Left ventricle myocardium superior (tissue), 1 donor: ENCODE data around the gene VTN. TPM values are rescaled to one million over a fixed set of nuclear protein-coding genes. Genes with fewer than 3 reads are reported as not detected.

Experiments used
- ATAC-seq: fragments of 200-7000 bp; cut with Tn5 transposase; one replicate; pipeline ENCODE4 v1.9.1; 2020; ENCODE audit warnings: mild to moderate bottlenecking, moderate library complexity
- DNase-seq: peaks from one replicate; pipeline ENCODE4 v3.0.0-alpha.2; 2020
- intact Hi-C: fragments of 100-400 bp; cut with micrococcal nuclease; formaldehyde crosslinking; loops from one replicate; pipeline ENCODE4 v1.11.0; 2022
- total RNA-seq: library from RNA; stranded (reverse); fragmentation: NEBNext Ultra II Directional; extraction: Animal tissue kit (Norgen Biotek cat#: 25700); gene quantifications from one replicate; pipeline ENCODE4 v1.2.1, GENCODE V29; 2021
- donor health status: DM: no; HTN: yes; CAD: no; lungs with severe emphysema.

Gene VTN
- total RNA-seq, 1 donor from 2014 or later, result 38.1 TPM

DNA sequence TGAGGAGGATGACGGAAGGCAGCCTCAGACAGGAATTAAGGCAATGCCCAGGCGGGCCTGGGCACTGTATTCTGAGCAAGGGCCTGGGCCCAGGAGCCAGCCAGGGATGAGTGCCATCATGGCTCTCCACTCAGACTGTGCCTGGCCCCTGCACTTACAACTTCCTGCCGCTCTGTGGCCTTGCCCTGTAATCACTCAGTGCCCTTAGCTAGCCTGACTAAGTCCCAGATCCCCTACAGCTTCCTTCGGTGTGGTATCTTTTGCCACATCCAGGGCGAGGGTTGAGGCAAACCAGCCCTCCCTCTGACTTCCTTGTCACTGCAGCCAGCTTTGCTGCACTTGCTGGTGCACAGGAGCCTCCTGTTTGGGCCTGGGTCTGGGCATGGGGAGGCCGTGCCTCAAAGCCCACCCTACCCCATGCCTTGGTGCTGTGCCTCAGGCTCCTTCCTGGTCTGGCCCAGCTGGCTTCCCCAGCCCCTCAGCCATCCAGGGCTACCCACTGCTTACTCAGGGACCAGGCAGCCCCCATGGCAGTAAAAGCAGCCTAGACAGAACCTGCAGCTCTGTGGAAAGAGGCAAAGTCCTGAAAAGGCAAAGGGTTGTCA is 26.6 kb upstream of the VTN start:
- ATAC-seq (no peak), DNase-seq (no peak)
- intact Hi-C loops, result no loop called here

- ATAC-seq, result no peak
- intact Hi-C loops, result no loop called here
- no peak for DNase-seq
These were observed 25.9 kb upstream of the VTN start for GRCh38 chr17:28395968-28396367.

DNA sequence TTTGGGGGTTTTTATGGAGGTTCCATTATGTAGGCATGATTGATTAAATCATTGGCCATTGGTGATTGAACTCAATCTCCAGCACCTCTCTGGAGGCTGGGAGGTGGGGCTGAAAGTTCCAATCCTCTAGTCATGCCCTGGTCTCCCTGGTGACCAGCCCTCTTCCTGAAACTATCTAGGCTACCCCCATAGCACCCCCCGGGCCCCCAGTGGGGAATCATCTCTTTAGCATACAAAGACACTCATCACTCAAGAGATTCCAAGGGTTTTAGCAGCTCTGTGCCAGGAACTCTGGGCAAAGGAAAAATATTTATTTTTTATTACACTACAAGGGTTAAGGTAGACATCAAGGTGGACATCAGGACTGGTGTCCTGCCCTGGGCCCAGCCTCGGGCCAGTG is 25.3 kb upstream of the VTN start:
- no peak for DNase-seq
- ATAC-seq, result no peak
- intact Hi-C loops, result no loop called here

GRCh38 chr17:28394337-28395116 is 24.4 kb upstream of the VTN start:
- no peak for DNase-seq
- intact Hi-C loops, result no loop called here
- ATAC-seq, result no peak

DNA sequence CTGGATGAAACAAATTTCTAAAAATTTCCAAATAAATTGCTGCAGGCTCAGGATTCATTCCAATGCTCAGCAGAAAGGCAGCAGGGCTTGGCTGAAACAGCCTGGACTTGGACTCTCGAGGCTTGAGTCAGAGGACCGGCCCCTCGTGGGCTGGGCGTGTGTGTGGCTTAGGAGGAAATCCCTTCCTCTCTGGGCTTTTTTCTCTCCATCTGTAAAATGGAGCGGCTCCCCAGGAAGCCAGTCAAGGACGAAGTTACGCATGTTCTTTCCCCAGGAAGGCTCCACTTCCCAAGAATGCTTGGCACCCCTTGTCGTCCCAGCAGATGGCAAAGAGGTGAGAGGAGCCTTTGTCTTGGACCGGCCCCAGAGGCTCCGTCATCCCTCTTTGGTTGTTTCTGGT is 22.4 kb upstream of the VTN start:
- no peak for ATAC-seq
- DNase-seq, result no peak
- intact Hi-C loops, result no loop called here

DNA sequence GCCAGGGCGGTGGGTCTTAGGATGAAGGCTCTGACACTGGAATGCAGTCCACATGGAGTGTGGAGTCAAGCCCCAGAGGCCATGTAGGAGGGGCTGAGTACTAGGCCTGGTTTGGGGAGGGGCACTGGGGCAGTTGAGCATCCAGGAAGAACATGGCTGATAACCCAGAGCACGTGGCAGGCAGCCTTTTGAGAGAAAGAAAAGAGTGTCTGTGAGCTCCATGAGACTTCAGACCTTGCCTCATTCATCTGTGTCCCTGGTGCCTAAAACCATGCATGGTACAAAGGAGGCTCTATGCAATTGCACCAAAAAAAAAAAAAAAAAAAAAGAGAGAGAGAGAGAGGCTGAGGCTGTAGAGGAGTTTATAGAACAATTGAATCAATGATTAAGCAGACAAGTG is 21.3 kb upstream of the VTN start:
- DNase-seq, result no peak
- ATAC-seq, result no peak
- intact Hi-C loops, result no loop called here

- intact Hi-C loops, result no loop called here
- no peak for DNase-seq
- no peak for ATAC-seq
These were observed 20.9 kb upstream of the VTN start for GRCh38 chr17:28390984-28391383.

- no peak for ATAC-seq
- intact Hi-C loops, result no loop called here
- no peak for DNase-seq
These were observed 20.5 kb upstream of the VTN start for GRCh38 chr17:28390563-28390962.

- DNase-seq, result no peak
- ATAC-seq, result no peak
- intact Hi-C loops, result no loop called here
These were observed 20.0 kb upstream of the VTN start for GRCh38 chr17:28390141-28390540.

DNA sequence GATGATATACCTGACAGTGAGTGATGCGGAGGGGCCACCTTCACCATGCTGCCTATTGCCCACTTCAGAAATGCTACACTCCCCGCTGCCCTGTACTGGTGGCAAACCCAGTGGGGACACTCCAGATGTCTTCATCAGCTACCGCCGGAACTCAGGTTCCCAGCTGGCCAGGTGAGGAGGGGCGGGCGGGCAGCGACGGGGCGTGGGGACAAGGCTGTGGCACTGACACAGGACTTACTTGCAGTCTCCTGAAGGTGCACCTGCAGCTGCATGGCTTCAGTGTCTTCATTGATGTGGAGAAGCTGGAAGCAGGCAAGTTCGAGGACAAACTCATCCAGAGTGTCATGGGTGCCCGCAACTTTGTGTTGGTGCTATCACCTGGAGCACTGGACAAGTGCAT is 18.0 kb upstream of the VTN start:
- no peak for DNase-seq
- intact Hi-C loops, result no loop called here
- no peak for ATAC-seq

DNA sequence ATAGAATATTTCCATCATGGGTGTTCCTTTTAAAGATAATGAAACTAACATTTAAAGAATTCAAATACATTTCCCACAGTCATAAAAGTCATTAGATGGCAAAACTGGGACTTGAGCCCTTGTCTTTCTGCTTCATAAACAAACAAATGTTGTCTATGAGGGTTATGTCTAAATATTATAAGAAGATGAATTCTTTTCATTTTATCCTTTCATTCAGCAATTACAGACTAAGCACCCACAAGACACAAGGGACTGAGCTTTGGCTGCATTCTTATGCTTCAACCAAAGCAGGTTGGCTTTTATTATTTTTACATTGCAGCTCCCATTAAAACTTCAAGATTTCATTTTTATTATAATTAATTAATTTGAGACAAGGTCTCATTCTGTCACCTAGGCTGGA is 16.3 kb upstream of the VTN start:
- DNase-seq (no peak), ATAC-seq (no peak)
- intact Hi-C loops, result no loop called here

DNA sequence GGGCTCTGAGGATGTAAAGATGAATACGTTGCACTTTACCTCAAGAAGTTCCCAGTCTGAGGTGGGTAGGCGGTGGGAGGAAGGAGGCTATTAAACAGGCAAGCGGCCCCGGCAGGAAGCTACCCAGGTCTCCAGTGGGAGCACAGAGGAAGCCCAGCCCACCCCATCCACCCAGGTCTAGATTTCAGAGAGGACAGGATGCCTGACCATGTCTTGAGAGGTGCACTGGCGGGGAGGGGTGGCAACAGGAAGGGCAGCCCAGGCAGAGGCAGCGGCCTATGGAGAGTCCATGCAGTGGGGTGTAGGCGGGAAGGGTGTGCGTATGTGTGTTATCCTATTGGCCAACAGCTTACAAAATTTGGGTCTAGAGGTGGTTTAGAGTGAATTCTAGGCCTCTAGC is 15.3 kb upstream of the VTN start:
- no peak for DNase-seq
- ATAC-seq, result no peak
- intact Hi-C loops, result no loop called here

DNA sequence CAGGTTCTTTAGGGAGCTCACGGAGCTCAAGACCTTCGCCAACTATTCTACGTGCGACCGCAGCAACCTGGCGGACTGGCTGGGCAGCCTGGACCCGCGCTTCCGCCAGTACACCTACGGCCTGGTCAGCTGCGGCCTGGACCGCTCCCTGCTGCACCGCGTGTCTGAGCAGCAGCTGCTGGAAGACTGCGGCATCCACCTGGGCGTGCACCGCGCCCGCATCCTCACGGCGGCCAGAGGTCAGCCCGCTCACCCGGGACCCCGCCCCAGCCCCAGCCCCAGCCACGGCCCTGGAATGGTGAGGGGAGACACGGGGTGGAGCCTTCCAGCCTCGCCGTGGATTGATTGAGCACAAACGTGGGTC is 14.9 kb upstream of the VTN start:
- ATAC-seq (peak; percentile 32), DNase-seq (no peak)
- intact Hi-C loops, result no loop called here

- DNase-seq, result peak; percentile 65
- peak; percentile 88 for ATAC-seq
These were observed 14.4 kb upstream of the VTN start for GRCh38 chr17:28384281-28385036.

GRCh38 chr17:28381141-28381825 is 11.2 kb upstream of the VTN start:
- DNase-seq, result peak; percentile 49
- intact Hi-C loops, result no loop called here
- ATAC-seq, result peak; percentile 35

More at GRCh38 chr17:28384281-28385036, 14.4 kb upstream of the VTN start:
- intact Hi-C loops, result no loop called here

DNA sequence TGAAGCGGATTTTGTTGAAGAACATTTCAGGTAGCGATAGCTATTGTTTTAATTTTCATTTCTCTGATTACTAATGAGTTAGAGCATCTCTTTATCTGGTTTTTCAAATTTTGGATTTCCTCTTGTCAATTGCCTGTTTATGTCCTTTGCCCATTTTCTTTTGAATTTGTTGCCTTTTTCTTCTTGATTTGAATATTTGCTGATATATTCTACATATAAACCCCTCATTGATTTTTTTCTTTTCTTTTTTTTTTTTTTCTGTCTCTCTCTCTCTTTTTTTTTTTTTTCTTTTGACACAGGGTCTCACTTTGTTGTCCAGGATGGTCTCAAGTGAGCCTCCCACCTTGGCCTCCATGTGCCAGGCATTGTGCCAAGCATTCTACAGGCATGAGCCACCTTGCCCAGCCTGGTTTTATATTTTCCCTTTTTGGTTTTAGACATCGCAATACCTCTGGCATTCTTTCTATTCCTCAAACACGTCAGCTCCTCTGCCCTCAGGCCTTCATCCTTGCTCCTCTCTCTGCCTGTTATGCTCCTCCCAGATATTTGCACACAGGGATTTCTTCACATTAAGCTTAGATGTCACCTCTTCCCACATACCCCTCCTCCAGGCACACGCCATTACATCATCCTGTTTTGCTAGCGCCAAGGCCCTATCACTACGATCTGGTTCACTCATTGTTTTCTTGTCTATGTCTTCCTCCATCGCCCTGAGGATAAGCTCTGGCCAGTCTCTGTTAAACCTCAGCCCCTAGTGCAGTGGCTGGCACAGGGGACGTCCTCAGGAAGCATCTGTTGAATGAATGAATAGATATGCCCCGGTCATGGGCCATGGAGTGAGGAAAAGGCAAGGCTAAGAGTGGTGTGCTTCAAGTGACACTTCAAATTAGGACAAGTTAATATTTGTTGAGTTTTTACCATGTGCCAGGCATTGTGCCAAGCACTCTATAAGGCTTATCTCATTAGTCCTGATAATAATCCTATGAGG is 10.0 kb upstream of the VTN start:
- intact Hi-C loops, result no loop called here
- DNase-seq (no peak), ATAC-seq (no peak)

GRCh38 chr17:28372945-28373274 is 2.8 kb upstream of the VTN start:
- intact Hi-C loops, result no loop called here
- no peak for DNase-seq

DNA sequence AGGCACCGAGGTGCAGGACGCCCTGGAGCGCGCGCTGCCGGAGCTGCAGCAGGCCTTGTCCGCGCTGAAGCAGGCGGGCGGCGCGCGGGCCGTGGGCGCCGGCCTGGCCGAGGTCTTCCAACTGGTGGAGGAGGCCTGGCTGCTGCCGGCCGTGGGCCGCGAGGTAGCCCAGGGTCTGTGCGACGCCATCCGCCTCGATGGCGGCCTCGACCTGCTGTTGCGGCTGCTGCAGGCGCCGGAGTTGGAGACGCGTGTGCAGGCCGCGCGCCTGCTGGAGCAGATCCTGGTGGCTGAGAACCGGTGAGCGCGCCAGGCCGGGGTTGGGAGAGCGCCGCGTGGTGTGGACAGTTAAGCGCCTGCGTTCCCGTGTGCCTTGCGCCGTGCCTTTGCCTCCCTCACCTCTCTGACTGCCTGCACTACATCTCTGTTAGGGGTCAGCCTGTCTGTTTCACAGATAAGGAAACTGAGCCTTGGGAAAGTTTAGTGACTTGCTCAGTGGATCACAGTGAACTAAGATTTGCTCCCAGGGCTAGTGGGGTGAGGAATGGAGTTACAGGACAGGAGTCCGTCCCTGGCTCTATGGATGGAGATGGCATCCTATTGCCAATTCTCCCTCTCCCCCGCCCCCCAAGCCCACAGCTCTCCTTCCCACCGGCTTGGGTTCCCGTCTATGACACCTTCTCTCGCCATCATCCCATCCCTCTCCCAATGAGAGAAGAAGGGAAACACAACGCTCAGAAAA is 2.3 kb upstream of the VTN start:
- intact Hi-C loops, result no loop called here
- ATAC-seq (peak; percentile 7), DNase-seq (peak; percentile 52)

More at GRCh38 chr17:28372945-28373274, 2.8 kb upstream of the VTN start:
- no peak for ATAC-seq
